ENCODE results near the gene DCAF6.

DNA sequence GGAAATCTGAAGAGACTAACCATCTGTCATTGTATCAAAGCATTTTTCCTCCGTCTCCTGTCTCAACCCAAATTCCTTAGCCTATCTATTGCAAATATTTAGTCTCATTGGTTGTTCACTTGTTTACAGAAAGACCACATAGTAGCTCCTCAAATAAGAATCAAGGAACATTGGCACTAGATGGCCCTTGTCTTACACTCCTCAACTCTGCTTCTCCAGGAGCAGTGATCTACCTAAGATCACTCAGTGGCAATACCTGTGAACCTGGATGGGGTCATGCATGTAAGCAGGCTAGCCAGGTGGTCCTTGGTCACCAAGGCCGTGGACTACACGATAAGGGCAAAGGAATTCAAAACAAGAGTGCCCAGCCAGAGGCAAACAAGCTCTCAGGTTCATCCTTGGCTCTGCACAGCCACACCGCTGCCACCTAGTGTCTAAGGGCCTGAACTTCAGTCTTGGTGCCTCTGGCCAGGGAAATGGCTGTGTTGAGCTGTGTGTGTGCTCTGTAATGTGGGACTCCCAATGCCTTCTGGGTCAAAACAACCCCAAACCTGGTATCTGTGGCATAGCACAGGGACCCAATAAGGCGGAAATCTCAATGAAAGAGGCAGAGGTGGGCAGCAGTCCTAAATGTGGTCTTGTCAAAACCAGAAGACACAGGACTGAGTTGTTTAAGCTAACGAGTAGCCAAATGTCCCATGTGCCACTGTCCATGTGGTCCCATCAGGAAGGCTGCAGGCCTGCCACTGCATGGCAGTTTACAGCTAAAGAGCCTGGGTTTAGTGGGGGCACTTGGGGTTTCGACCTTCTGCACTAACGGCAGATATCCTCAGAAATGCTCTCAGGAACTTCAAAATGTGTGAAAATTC, 145.8 kb downstream of the DCAF6 start:
- TF ChIP-seq ARNT (IDR thresholded peaks at IDR 0.05) (no peak), ZNF384 (IDR thresholded peaks at IDR 0.05) (no peak), SP1 (IDR thresholded peaks at IDR 0.05) (no peak), L3MBTL2 (conservative IDR thresholded peaks at IDR 0.05) (no peak), ELF4 (IDR thresholded peaks at IDR 0.05) (no peak), NFRKB (IDR thresholded peaks at IDR 0.05) (no peak), FOXA1 (IDR thresholded peaks at IDR 0.05) (no peak)

All from HEK293T (cell line).